ENCODE measurements around the gene GNA12. TPM values are rescaled to one million over a fixed set of nuclear protein-coding genes. Genes with fewer than 3 reads are reported as not detected.
"Not testable (repeated sequence)": the region's sequence is repeated elsewhere in the genome, so short reads cannot be mapped to it uniquely, and the experiment has no call there.

The GNA12 gene
- total RNA-seq, 4 donors from 2014 or later: 22.5 to 63.2 (median 35.1) TPM

- Histone ChIP-seq H3K27me3 (no peaks in the 10 kb centered on the region), H3K27ac (no peak overlapping the region), H3K9me3 (no peaks in the 10 kb centered on the region), H3K4me3 (no peak overlapping the region), H3K4me1 (peaks cover 0 to 16% (median 6%) of the 10 kb centered on the region in 3 donors), H3K36me3 (no peaks in the 10 kb centered on the region)
- TF ChIP-seq POLR2AphosphoS5 (IDR thresholded peaks at IDR 0.05): no peak
- no peak for TF ChIP-seq CTCF (IDR thresholded peaks at IDR 0.05)
- TF ChIP-seq EP300 (IDR thresholded peaks at IDR 0.05): no peak
- TF ChIP-seq POLR2A (IDR thresholded peaks at IDR 0.05): no peak
- 86 to 100% methylated on average over 2 to 3 of the region's 3 CpGs for whole genome bisulfite sequencing, 2 donors (ENCODE audit: low coverage in 1 of 2)
- no peak for ATAC-seq
Measured at GRCh38 chr7:2753148-2753547, 91.0 kb downstream of the GNA12 start.

GRCh38 chr7:2751086-2751485 lies 93.0 kb downstream of the GNA12 start:
- WGBS, 2 donors (ENCODE audit: low coverage in 1 of 2): 77 to 89% methylated on average over 3 to 5 of the region's 5 CpGs
- no peaks in the 10 kb centered on the region for H3K4me1 ChIP-seq
- TF ChIP-seq EP300 (IDR thresholded peaks at IDR 0.05): no peak
- no peak for TF ChIP-seq POLR2A (IDR thresholded peaks at IDR 0.05)
- no peak for TF ChIP-seq CTCF (IDR thresholded peaks at IDR 0.05)
- H3K9me3 ChIP-seq: no peaks in the 10 kb centered on the region
- H3K4me3 ChIP-seq: no peak overlapping the region
- no peaks in the 10 kb centered on the region for H3K27me3 ChIP-seq
- H3K36me3 ChIP-seq: no peaks in the 10 kb centered on the region
- no peak overlapping the region for H3K27ac ChIP-seq
- no peak for ATAC-seq

- H3K4me1 ChIP-seq: no peaks in the 10 kb centered on the region
- 82 to 92% methylated on average over 2 of the region's 5 CpGs for WGBS, 2 donors (ENCODE audit: low coverage in 1 of 2)
- no peak overlapping the region for H3K27ac ChIP-seq
- no peaks in the 10 kb centered on the region for H3K27me3 ChIP-seq
- no peaks in the 10 kb centered on the region for H3K9me3 ChIP-seq
- no peaks in the 10 kb centered on the region for H3K36me3 ChIP-seq
- no peak overlapping the region for H3K4me3 ChIP-seq
- ATAC-seq: no peak
- TF ChIP-seq POLR2AphosphoS5 (IDR thresholded peaks at IDR 0.05) (no peak), EP300 (IDR thresholded peaks at IDR 0.05) (no peak), CTCF (IDR thresholded peaks at IDR 0.05) (no peak), POLR2A (IDR thresholded peaks at IDR 0.05) (no peak)
Measured at GRCh38 chr7:2750004-2750407, 94.1 kb downstream of the GNA12 start.

GRCh38 chr7:2748684-2749083 lies 95.4 kb downstream of the GNA12 start:
- ATAC-seq, H3K36me3 ChIP-seq: not testable (repeated sequence)

GRCh38 chr7:2743523-2744185 lies 100.5 kb downstream of the GNA12 start:
- not testable (repeated sequence) for H3K27ac ChIP-seq, H3K4me3 ChIP-seq, H3K36me3 ChIP-seq, H3K27me3 ChIP-seq, H3K9me3 ChIP-seq, ATAC-seq, H3K4me1 ChIP-seq
- WGBS, 2 donors (ENCODE audit: low coverage in 1 of 2): 90 to 91% methylated on average over 6 to 14 of the region's 20 CpGs

More at GRCh38 chr7:2748684-2749083, 95.4 kb downstream of the GNA12 start:
- H3K27me3 ChIP-seq, H3K4me3 ChIP-seq, H3K4me1 ChIP-seq, H3K27ac ChIP-seq, H3K9me3 ChIP-seq: not testable (repeated sequence)

GRCh38 chr7:2738766-2739549 lies 105.2 kb downstream of the GNA12 start:
- Histone ChIP-seq H3K36me3 (no peaks in the 10 kb centered on the region), H3K4me1 (peaks cover 0 to 32% (median 5%) of the 10 kb centered on the region in 3 donors), H3K9me3 (no peaks in the 10 kb centered on the region), H3K4me3 (no peak overlapping the region), H3K27ac (peak overlapping the region in 2 of 4 donors; percentile 56 to 64), H3K27me3 (no peaks in the 10 kb centered on the region)
- no peak for ATAC-seq
- TF ChIP-seq CTCF (IDR thresholded peaks at IDR 0.05) (no peak), POLR2AphosphoS5 (IDR thresholded peaks at IDR 0.05) (no peak), EP300 (IDR thresholded peaks at IDR 0.05) (no peak), POLR2A (IDR thresholded peaks at IDR 0.05) (no peak)
- WGBS, 2 donors (ENCODE audit: low coverage in 1 of 2): 87 to 90% methylated on average over 11 to 18 of the region's 19 CpGs

Measured in gastroesophageal sphincter (tissue), 4 donors.